SKM-1 (cell line): ENCODE results near the gene CYP4F22.
"Not testable (repeated sequence)": the region's sequence is repeated elsewhere in the genome, so short reads cannot be mapped to it uniquely, and the experiment has no call there.

Experiments used
- DNase-seq: peaks from one replicate; lab custom pipeline; 2025; ENCODE audit not compliant: unreplicated experiment; lab: John Stamatoyannopoulos, UW

CYP4F22 gene

GRCh38 chr19:15508035-15508710 lies at the start of gene CYP4F22:
CYP4F22 (plus strand) TSS chr19:15508525; CDS start chr19:15525337, 16,812 bp downstream.
- no peak for DNase-seq

- no peak for DNase-seq
Observed at GRCh38 chr19:15461694-15462093, 46.6 kb upstream of the CYP4F22 start.

GRCh38 chr19:15463861-15464371 lies 44.4 kb upstream of the CYP4F22 start:
- peak; percentile 47 for DNase-seq

- DNase-seq = peak; percentile 45
Observed at GRCh38 chr19:15464394-15465385, 43.6 kb upstream of the CYP4F22 start, which contains the start of gene RASAL3. RASAL3 (minus strand) TSS chr19:15464544; CDS start chr19:15464358, 186 bp downstream.

GRCh38 chr19:15466851-15467733 lies 41.2 kb upstream of the CYP4F22 start:
- no peak for DNase-seq

GRCh38 chr19:15467734-15468214 lies 40.6 kb upstream of the CYP4F22 start:
- DNase-seq = no peak

GRCh38 chr19:15468675-15469512 lies 39.4 kb upstream of the CYP4F22 start:
- no peak for DNase-seq

GRCh38 chr19:15469513-15470297 lies 38.6 kb upstream of the CYP4F22 start:
- no peak for DNase-seq

- no peak for DNase-seq
Observed at GRCh38 chr19:15471639-15472101, 36.7 kb upstream of the CYP4F22 start.

- DNase-seq = not testable (repeated sequence)
Observed at GRCh38 chr19:15473821-15474220, 34.5 kb upstream of the CYP4F22 start.

- no peak for DNase-seq
Observed at GRCh38 chr19:15475169-15475568, 33.2 kb upstream of the CYP4F22 start.

GRCh38 chr19:15475611-15476010 lies 32.7 kb upstream of the CYP4F22 start:
- DNase-seq = no peak

GRCh38 chr19:15476325-15476724 lies 32.0 kb upstream of the CYP4F22 start:
- DNase-seq = no peak

GRCh38 chr19:15479391-15480345 lies 28.7 kb upstream of the CYP4F22 start, which contains the start of gene PGLYRP2:
PGLYRP2 (minus strand) TSS chr19:15479501; CDS start chr19:15479371, 130 bp downstream.
- DNase-seq = no peak

GRCh38 chr19:15480996-15481395 lies 27.3 kb upstream of the CYP4F22 start:
- not testable (repeated sequence) for DNase-seq

GRCh38 chr19:15485768-15486167 lies 22.6 kb upstream of the CYP4F22 start:
- not testable (repeated sequence) for DNase-seq

- DNase-seq = no peak
Observed at GRCh38 chr19:15487038-15487437, 21.3 kb upstream of the CYP4F22 start.
